Keratinocyte (primary cell): Measurements from ENCODE around the gene PPT2. TPM values are rescaled to one million over a fixed set of nuclear protein-coding genes. Genes with fewer than 3 reads are reported as not detected.
"Not testable (repeated sequence)": the region's sequence is repeated elsewhere in the genome, so short reads cannot be mapped to it uniquely, and the experiment has no call there.

Experiments
- DNase-seq: peaks from one replicate; pipeline ENCODE4 v3.0.0-alpha.2; 2011; ENCODE audit warnings: low read depth, missing footprints, low spot score
- FAIRE-seq: peaks from 2 replicates; lab custom pipeline; 2011; peaks lifted over from hg19 to GRCh38; lab: Jason Lieb, UNC
- H2AFZ ChIP-seq: 2 replicates; pipeline ENCODE4 v1.6.0; 2012; ENCODE audit warnings: low read length, control low read depth, inconsistent platforms; ENCODE audit not compliant: control insufficient read depth
- H3K27ac ChIP-seq: 2 replicates; pipeline ENCODE4 v1.5.1; 2011; ENCODE audit warnings: low read length; ENCODE audit not compliant: control insufficient read depth, insufficient read depth
- H3K27me3 ChIP-seq: 3 replicates; pipeline ENCODE4 v1.6.0; 2011; ENCODE audit warnings: low read length; ENCODE audit not compliant: control insufficient read depth, insufficient read depth; ENCODE audit errors: extremely low read depth
- H3K36me3 ChIP-seq, 2 experiments: 2 replicates in 1 of 2; 3 replicates in 1 of 2; pipeline ENCODE4 v1.5.1; 2011; ENCODE audit warnings: low read length in 2 of 2, mild to moderate bottlenecking in 1 of 2; ENCODE audit not compliant: control insufficient read depth in 2 of 2, insufficient read depth in 2 of 2; ENCODE audit errors: extremely low read depth in 1 of 2
- H3K4me1 ChIP-seq: 3 replicates; pipeline ENCODE4 v1.5.1; 2011; ENCODE audit warnings: low read length; ENCODE audit not compliant: control insufficient read depth, insufficient read depth; ENCODE audit errors: extremely low read depth
- H3K4me2 ChIP-seq: 3 replicates; pipeline ENCODE4 v1.6.0; 2011; ENCODE audit warnings: low read depth, low read length; ENCODE audit not compliant: control insufficient read depth, insufficient read depth; ENCODE audit errors: extremely low read depth
- H3K4me3 ChIP-seq, 3 experiments: fragments of 200-600 bp in 1 of 3; sonication (generic) in 1 of 3; 2 replicates in 2 of 3; 3 replicates in 1 of 3; pipeline ENCODE4 v1.5.1; 2011 to 2016; ENCODE audit warnings: low read length in 3 of 3, mild to moderate bottlenecking in 3 of 3, control low read depth in 2 of 3, inconsistent platforms in 1 of 3, low read depth in 1 of 3, mixed read lengths in 1 of 3, mixed run types in 1 of 3, moderate library complexity in 1 of 3; ENCODE audit not compliant: control insufficient read depth in 2 of 3, insufficient read depth in 2 of 3; ENCODE audit errors: extremely low read depth in 1 of 3
- H3K79me2 ChIP-seq: 2 replicates; pipeline ENCODE4 v1.6.0; 2012; ENCODE audit warnings: low read length; ENCODE audit not compliant: control insufficient read depth, insufficient read depth
- H3K9ac ChIP-seq: 3 replicates; pipeline ENCODE4 v1.6.0; 2011; ENCODE audit warnings: low read length; ENCODE audit not compliant: control insufficient read depth, insufficient read depth; ENCODE audit errors: extremely low read depth
- H3K9me1 ChIP-seq: 3 replicates; pipeline ENCODE4 v1.6.0; 2011; ENCODE audit warnings: low read length; ENCODE audit not compliant: control insufficient read depth, insufficient read depth; ENCODE audit errors: extremely low read depth
- H3K9me3 ChIP-seq: 2 replicates; pipeline ENCODE4 v1.5.1; 2012; ENCODE audit warnings: low read depth, low read length; ENCODE audit not compliant: control insufficient read depth
- H4K20me1 ChIP-seq: 3 replicates; pipeline ENCODE4 v1.6.0; 2011; ENCODE audit warnings: low read length; ENCODE audit not compliant: control insufficient read depth, insufficient read depth; ENCODE audit errors: extremely low read depth
- CTCF ChIP-seq, 3 experiments: IDR thresholded peaks in 1 of 3; conservative IDR thresholded peaks in 1 of 3; optimal IDR thresholded peaks in 1 of 3; 2 replicates in 2 of 3; 3 replicates in 1 of 3; pipeline versions ENCODE3 to v1.5.1; 2011; ENCODE audit warnings: low read length in 3 of 3, mild to moderate bottlenecking in 3 of 3, moderate library complexity in 2 of 3, control low read depth in 1 of 3, inconsistent platforms in 1 of 3; ENCODE audit not compliant: insufficient read depth in 2 of 3; ENCODE audit errors: extremely low read depth in 1 of 3
- EZH2 ChIP-seq: IDR thresholded peaks from one replicate; pipeline ENCODE4 v1.6.1; 2012; ENCODE audit warnings: inconsistent platforms, mild to moderate bottlenecking, low read length, moderate library complexity
- dilution Hi-C: fragments of 300-500 bp; cut with MboI; formaldehyde crosslinking; loops from one replicate; pipeline ENCODE4 v1.7.0; 2020; ENCODE audit warnings: low sequenced_read_pairs; ENCODE audit not compliant: extremely low pct_ligation_motif_present
- polyA plus RNA-seq, 5 experiments: library from polyadenylated mRNA; depleted of rRNA in 3 of 5; stranded (reverse) in 3 of 5; stranded (forward) in 1 of 5; unstranded in 1 of 5; fragments of >200 nt; gene quantifications; 1 replicate in 1 of 5; 2 replicates in 3 of 5; 3 replicates in 1 of 5; pipeline versions ENCODE4 v1.2.1 to v1.2.3, GENCODE V29; 2011 to 2012; ENCODE audit warnings: missing spikeins in 2 of 5, low read depth in 1 of 5, low replicate concordance in 1 of 5

The PPT2 gene
- polyA plus RNA-seq, 1 donor (not counting 4 experiments of a cell fraction or from before 2014, with no cell fraction given) = 15.0 TPM

DNA sequence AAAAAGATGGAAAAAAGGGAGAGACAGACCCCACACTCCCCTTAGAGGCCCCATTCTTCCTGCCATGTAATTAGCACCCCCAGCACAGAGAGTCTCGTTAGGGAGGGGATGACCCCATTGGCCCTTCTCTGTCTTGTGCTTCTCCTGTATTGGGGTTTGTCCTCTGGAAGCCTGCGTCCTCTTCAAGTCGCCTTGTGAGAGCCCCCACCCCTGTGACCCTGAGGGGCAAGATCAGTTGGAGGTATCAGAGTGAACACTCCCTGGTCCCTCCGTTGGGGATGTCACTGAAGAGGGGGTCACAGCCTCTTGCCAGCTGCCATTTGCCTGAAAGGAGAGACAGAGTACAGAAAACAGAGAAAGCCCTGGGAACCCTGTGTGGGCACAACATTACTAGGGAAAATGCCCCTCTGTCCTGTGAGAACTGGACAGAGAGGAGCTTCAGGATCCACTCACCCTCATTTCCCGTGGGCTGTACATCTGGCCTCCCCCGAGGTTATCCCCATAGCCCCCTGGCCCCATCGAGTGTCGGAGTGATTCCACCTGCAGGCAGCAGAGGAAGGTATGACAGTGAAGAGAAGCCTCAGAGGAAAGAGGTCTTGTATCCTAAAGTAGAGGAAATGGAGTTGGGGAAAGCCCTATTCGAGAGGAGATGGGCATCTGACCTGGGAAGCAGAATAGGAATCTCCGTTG is 32.4 kb downstream of the PPT2 start:
- H3K9me3 ChIP-seq, H4K20me1 ChIP-seq, dilution Hi-C loops, H3K9ac ChIP-seq, H3K27me3 ChIP-seq, DNase-seq, H3K9me1 ChIP-seq, H3K4me3 ChIP-seq, H3K4me1 ChIP-seq, H3K4me2 ChIP-seq, H2AFZ ChIP-seq, FAIRE-seq: not testable (repeated sequence)
- peaks cover 12 to 15% of the 10 kb centered on the region in 2 experiments for H3K36me3 ChIP-seq
- H3K27ac ChIP-seq = peak overlapping the region; percentile 31
- H3K79me2 ChIP-seq = peaks cover 12% of the 10 kb centered on the region

DNA sequence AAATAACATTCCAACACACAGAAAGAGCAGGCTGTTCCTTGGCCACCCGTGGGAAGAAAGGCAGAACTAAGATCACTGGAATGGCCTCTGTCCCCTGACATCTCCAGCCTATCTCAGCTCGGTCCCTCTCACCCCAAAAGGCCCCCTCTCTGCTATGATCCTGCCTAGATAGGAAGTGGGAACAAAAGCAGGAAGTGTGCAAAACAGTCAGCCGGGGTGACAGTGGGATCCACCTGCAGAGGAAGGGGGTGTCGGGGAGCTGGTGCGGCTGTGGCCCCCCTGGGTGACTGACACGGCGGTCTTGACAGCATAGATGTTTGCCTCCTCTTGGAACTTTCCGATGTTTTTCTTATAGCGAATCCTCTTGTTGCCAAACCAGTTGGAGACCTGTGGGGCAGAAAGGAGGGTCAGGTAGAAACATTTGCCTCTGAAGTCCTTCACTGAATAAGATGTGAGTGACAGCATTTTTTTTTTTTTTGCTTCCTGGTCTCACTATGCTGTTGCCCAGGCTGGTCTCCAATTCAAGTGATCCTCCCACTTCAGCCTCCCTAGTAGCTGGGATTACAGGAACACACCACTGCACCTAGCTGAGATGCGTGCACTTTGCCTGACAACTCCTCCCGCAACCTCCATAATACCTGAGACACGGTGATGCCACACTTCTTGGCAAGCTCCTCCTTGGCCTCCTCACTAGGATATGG is 33.2 kb downstream of the PPT2 start:
- TF ChIP-seq CTCF (optimal IDR thresholded peaks at IDR 0.05 in 1 of 3, IDR thresholded peaks at IDR 0.05 in 1 of 3, conservative IDR thresholded peaks at IDR 0.05 in 1 of 3; ENCODE audit: extremely low read depth in 1 of 3, insufficient read depth in 2 of 3, low read length in 3 of 3) (no peak), EZH2 (no peak)
- DNase-seq (no peak), FAIRE-seq (no peak)
- Histone ChIP-seq H3K9me1 (no peaks in the 10 kb centered on the region), H3K27ac (no peak overlapping the region), H3K27me3 (no peaks in the 10 kb centered on the region), H3K36me3 (peaks cover 12 to 15% of the 10 kb centered on the region in 2 experiments), H3K4me2 (no peak overlapping the region), H3K9ac (no peak overlapping the region), H2AFZ (no peak overlapping the region), H4K20me1 (no peaks in the 10 kb centered on the region), H3K9me3 (no peaks in the 10 kb centered on the region), H3K79me2 (peaks cover 12% of the 10 kb centered on the region), H3K4me1 (peaks cover 11% of the 10 kb centered on the region), H3K4me3 (no peak overlapping the region)
- dilution Hi-C loops = no loop called here

- H3K9me1 ChIP-seq, dilution Hi-C loops, DNase-seq, H3K27ac ChIP-seq, H3K4me3 ChIP-seq, H3K27me3 ChIP-seq, H2AFZ ChIP-seq, H3K4me2 ChIP-seq, H4K20me1 ChIP-seq, H3K9ac ChIP-seq, FAIRE-seq, H3K9me3 ChIP-seq: not testable (repeated sequence)
- Histone ChIP-seq H3K4me1 (peaks cover 16% of the 10 kb centered on the region), H3K79me2 (peaks cover 12% of the 10 kb centered on the region), H3K36me3 (peaks cover 12% of the 10 kb centered on the region in 2 experiments)
Observed at GRCh38 chr6:32187725-32188380, 33.9 kb downstream of the PPT2 start.
